PFSK-1 (cell line): Measurements from ENCODE around the gene CASZ1.

Experiments
- POLR2AphosphoS5 ChIP-seq: IDR thresholded peaks from 2 replicates; pipeline ENCODE4 v1.6.1; 2012; ENCODE audit warnings: low read depth, mild to moderate bottlenecking, control low read depth, low read length, moderate library complexity
- SIN3A ChIP-seq: IDR thresholded peaks from 2 replicates; pipeline ENCODE4 v1.6.1; 2012; ENCODE audit warnings: mild to moderate bottlenecking, low read length, moderate library complexity, borderline replicate concordance; ENCODE audit not compliant: insufficient read depth
- TAF1 ChIP-seq: IDR thresholded peaks from 2 replicates; pipeline ENCODE4 v1.6.1; 2012; ENCODE audit warnings: low read length, control low read depth, borderline replicate concordance; ENCODE audit not compliant: insufficient read depth
- TF ChIP-seq, protein P1 (sequence below), 2 experiments: IDR thresholded peaks; 2 replicates each; pipeline versions ENCODE4 v1.6.1 to v1.8.0; 2011 to 2012; ENCODE audit warnings: low read depth in 2 of 2, low read length in 2 of 2, control low read depth in 1 of 2, inconsistent platforms in 1 of 2, mild to moderate bottlenecking in 1 of 2, moderate library complexity in 1 of 2; ENCODE audit not compliant: insufficient read depth in 1 of 2

DNA sequence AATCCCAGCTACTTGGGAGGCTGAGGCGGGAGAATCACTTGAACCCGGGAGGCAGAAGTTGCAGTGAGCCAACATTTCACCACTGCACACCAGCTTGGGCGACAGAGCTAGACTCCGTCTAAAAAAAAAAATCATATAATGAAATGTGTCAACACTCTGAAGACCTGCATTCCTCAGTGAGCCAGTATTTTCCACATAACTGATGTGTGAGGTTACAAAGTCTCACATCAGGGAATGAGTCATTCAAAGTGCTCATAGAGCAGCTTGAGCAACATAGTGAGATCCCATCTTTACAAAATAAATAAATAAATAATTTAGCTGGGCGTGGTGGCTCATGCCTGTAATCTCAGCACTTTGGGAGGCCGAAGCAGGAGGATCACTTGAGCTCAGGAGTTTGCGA lies 65.5 kb downstream of the CASZ1 start:
- TF ChIP-seq SIN3A (no peak), POLR2AphosphoS5 (no peak), TAF1 (no peak)
- TF ChIP-seq, protein P1, sequence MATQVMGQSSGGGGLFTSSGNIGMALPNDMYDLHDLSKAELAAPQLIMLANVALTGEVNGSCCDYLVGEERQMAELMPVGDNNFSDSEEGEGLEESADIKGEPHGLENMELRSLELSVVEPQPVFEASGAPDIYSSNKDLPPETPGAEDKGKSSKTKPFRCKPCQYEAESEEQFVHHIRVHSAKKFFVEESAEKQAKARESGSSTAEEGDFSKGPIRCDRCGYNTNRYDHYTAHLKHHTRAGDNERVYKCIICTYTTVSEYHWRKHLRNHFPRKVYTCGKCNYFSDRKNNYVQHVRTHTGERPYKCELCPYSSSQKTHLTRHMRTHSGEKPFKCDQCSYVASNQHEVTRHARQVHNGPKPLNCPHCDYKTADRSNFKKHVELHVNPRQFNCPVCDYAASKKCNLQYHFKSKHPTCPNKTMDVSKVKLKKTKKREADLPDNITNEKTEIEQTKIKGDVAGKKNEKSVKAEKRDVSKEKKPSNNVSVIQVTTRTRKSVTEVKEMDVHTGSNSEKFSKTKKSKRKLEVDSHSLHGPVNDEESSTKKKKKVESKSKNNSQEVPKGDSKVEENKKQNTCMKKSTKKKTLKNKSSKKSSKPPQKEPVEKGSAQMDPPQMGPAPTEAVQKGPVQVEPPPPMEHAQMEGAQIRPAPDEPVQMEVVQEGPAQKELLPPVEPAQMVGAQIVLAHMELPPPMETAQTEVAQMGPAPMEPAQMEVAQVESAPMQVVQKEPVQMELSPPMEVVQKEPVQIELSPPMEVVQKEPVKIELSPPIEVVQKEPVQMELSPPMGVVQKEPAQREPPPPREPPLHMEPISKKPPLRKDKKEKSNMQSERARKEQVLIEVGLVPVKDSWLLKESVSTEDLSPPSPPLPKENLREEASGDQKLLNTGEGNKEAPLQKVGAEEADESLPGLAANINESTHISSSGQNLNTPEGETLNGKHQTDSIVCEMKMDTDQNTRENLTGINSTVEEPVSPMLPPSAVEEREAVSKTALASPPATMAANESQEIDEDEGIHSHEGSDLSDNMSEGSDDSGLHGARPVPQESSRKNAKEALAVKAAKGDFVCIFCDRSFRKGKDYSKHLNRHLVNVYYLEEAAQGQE (IDR thresholded peaks at IDR 0.05; ENCODE audit: insufficient read depth in 1 of 2, low read depth in 2 of 2, low read length in 2 of 2), result no peak
